ENCODE results near the gene MARK3. TPM values are rescaled to one million over a fixed set of nuclear protein-coding genes. Genes with fewer than 3 reads are reported as not detected.
A peak's percentile ranks its signal among the peaks of the same experiment; 100 is the strongest.

MARK3 gene
- total RNA-seq, 4 donors from 2014 or later, result 78.8 to 133 (median 121) TPM

- ATAC-seq (ENCODE audit: low FRiP score) (peak; percentile 50), DNase-seq (ENCODE audit: low spot score) (no peak)
- TF ChIP-seq CTCF (IDR thresholded peaks at IDR 0.05), result no peak
Measured at GRCh38 chr14:103404032-103404918, 19.1 kb downstream of the MARK3 start.

- ATAC-seq (ENCODE audit: low FRiP score) (peak; percentile 77), DNase-seq (ENCODE audit: low spot score) (no peak)
- no peak for TF ChIP-seq CTCF (IDR thresholded peaks at IDR 0.05)
Measured at GRCh38 chr14:103404920-103405319, 19.7 kb downstream of the MARK3 start.

- no peak for DNase-seq (ENCODE audit: low spot score)
- TF ChIP-seq CTCF (IDR thresholded peaks at IDR 0.05), result no peak
- peak; percentile 53 for ATAC-seq (ENCODE audit: low FRiP score)
Measured at GRCh38 chr14:103408491-103409155, 23.4 kb downstream of the MARK3 start.

GRCh38 chr14:103416916-103417315 is 31.7 kb downstream of the MARK3 start:
- no peak for TF ChIP-seq CTCF (IDR thresholded peaks at IDR 0.05)
- DNase-seq (ENCODE audit: low spot score) (no peak), ATAC-seq (ENCODE audit: low FRiP score) (no peak)

GRCh38 chr14:103418481-103418818 is 33.2 kb downstream of the MARK3 start:
- no peak for TF ChIP-seq CTCF (IDR thresholded peaks at IDR 0.05)
- peak; percentile 79 for ATAC-seq (ENCODE audit: low FRiP score)
- DNase-seq (ENCODE audit: low spot score), result no peak

- DNase-seq (ENCODE audit: low spot score), result no peak
Measured at GRCh38 chr14:103421556-103421955, 36.3 kb downstream of the MARK3 start.

More at GRCh38 chr14:103421556-103421955, 36.3 kb downstream of the MARK3 start:
- no peak for TF ChIP-seq CTCF (IDR thresholded peaks at IDR 0.05)
- ATAC-seq (ENCODE audit: low FRiP score), result no peak

Data from omental fat pad (tissue), 4 donors.